Endothelial cell (in vitro differentiated cells): ENCODE measurements around the gene GALNT18. TPM values are rescaled to one million over a fixed set of nuclear protein-coding genes. Genes with fewer than 3 reads are reported as not detected.

Source experiments
- DNase-seq: peaks from one replicate; pipeline ENCODE4 v3.0.0; 2021; ENCODE audit warnings: low spot score
- H3K27ac Mint-ChIP-seq: one replicate; pipeline ENCODE4 v1.8.0; 2021; ENCODE audit warnings: mixed read lengths, inconsistent platforms; ENCODE audit not compliant: unreplicated experiment
- H3K27me3 Mint-ChIP-seq: one replicate; pipeline ENCODE4 v1.8.0; 2021; ENCODE audit warnings: mild to moderate bottlenecking, moderate library complexity, mixed read lengths, inconsistent platforms; ENCODE audit not compliant: unreplicated experiment
- H3K36me3 Mint-ChIP-seq: one replicate; pipeline ENCODE4 v1.8.0; 2021; ENCODE audit warnings: mild to moderate bottlenecking, low read depth, mixed read lengths, inconsistent platforms; ENCODE audit not compliant: unreplicated experiment
- H3K4me1 Mint-ChIP-seq: one replicate; pipeline ENCODE4 v1.8.0; 2021; ENCODE audit warnings: mild to moderate bottlenecking, mixed read lengths, inconsistent platforms; ENCODE audit not compliant: unreplicated experiment
- H3K4me3 Mint-ChIP-seq: one replicate; pipeline ENCODE4 v1.8.0; 2021; ENCODE audit warnings: mild to moderate bottlenecking, mixed read lengths, inconsistent platforms; ENCODE audit not compliant: unreplicated experiment
- H3K9me3 Mint-ChIP-seq: one replicate; pipeline ENCODE4 v1.8.0; 2021; ENCODE audit warnings: mixed read lengths, inconsistent platforms; ENCODE audit not compliant: unreplicated experiment
- total RNA-seq: library from RNA; stranded (reverse); fragmentation: NEBNext Ultra II Directional; extraction: Animal tissue kit (Norgen Biotek cat#: 25700); gene quantifications from one replicate; pipeline ENCODE4 v1.2.1, GENCODE V29; 2021; ENCODE audit not compliant: unreplicated experiment
- TF ChIP-seq, protein P1 (sequence below): fragments of 200-600 bp; sonication (generic); IDR thresholded peaks from one replicate; pipeline ENCODE4 v1.5.0; 2021; ENCODE audit warnings: antibody characterized with exemption; ENCODE audit not compliant: unreplicated experiment

Gene GALNT18
- total RNA-seq, 1 donor from 2014 or later = 87.6 TPM

DNA sequence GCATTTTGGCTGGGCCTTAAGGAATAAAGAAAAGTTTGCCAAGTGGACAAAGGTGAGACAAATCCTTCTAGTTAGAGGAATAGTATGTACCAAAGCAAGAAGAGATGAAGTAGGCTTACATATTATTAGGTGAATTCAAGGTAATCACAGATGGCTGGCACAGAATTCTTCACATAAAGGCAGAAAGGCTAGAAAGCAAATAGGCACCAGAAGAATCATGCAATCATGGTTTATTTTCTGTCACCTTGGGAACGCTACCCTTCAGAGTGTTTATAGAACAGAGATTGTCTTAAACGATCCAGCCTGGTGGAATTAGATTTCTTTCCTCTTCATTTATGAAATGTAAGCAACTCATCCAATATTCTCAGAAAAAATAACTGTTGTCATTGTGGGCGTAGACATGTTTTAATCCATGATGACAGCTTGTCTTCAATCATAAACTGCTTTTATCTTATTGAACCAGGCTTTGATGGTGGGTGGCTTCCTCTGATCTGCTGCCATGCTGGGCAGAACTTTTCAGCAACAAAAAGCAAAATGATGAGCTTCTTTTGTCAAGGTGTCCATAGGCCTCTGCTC, 219.8 kb downstream of the GALNT18 start:
- DNase-seq = no peak
- H3K9me3 Mint-ChIP-seq = no peaks in the 10 kb centered on the region
- TF ChIP-seq, protein P1, sequence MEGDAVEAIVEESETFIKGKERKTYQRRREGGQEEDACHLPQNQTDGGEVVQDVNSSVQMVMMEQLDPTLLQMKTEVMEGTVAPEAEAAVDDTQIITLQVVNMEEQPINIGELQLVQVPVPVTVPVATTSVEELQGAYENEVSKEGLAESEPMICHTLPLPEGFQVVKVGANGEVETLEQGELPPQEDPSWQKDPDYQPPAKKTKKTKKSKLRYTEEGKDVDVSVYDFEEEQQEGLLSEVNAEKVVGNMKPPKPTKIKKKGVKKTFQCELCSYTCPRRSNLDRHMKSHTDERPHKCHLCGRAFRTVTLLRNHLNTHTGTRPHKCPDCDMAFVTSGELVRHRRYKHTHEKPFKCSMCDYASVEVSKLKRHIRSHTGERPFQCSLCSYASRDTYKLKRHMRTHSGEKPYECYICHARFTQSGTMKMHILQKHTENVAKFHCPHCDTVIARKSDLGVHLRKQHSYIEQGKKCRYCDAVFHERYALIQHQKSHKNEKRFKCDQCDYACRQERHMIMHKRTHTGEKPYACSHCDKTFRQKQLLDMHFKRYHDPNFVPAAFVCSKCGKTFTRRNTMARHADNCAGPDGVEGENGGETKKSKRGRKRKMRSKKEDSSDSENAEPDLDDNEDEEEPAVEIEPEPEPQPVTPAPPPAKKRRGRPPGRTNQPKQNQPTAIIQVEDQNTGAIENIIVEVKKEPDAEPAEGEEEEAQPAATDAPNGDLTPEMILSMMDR = no peak
- no peak overlapping the region for H3K27ac Mint-ChIP-seq
- no peaks in the 10 kb centered on the region for H3K4me1 Mint-ChIP-seq
- H3K36me3 Mint-ChIP-seq = peaks cover 21% of the 10 kb centered on the region
- H3K4me3 Mint-ChIP-seq = no peak overlapping the region
- H3K27me3 Mint-ChIP-seq = peaks cover 2% of the 10 kb centered on the region

DNA sequence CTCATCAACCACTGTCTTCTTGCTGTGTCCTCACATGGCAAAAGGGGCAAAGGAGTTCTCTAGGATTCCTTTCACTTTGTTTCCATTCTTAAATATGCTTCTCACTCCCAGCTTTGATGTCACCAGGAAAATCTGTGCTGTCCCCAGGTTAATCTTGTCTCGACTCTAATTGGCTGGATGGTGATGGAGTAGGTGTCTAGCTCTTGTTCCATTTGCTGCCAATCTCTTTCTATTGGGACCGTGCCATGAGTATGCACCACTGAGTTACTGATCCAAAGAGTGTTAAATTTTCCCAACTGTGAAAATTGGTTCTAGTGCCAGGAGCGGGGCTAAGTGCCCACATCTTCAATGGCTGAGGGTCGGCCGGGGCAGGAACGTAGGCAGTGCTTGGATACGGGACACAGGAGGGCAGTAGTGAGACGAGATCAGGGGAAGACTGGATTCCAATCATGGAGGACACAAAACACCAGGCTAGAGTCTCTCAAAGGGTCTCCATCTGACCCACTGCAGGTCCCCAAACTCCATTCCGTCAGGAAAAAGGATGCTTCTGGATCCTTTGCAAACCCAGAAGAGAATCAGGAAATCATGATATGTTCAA, 221.1 kb downstream of the GALNT18 start:
- DNase-seq = peak; percentile 35
- Mint-ChIP-seq H3K27ac (no peak overlapping the region), H3K36me3 (peaks cover 28% of the 10 kb centered on the region), H3K4me3 (no peak overlapping the region), H3K4me1 (peaks cover 6% of the 10 kb centered on the region), H3K9me3 (no peaks in the 10 kb centered on the region), H3K27me3 (peaks cover 2% of the 10 kb centered on the region)
- TF ChIP-seq, protein P1 = peak; percentile 18

DNA sequence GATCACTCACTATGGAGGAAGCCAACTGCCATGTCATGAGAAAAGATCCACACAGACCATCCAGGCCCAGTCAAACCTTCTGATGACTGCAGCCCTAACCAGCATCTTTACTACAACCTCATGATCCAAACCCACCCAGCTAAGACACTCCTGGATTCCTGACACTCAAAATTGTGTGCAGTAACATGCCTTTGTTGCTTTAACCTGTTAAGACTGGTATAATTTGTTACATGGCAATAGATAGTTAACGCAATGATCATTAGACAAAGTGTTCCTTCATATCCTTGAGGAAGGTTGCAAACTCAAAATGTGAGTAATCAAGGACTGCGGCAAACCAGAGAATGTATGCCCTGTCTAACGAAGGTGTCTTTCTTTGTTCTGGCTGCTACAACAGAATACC, 221.7 kb downstream of the GALNT18 start:
- no peak for DNase-seq
- H3K27ac Mint-ChIP-seq = no peak overlapping the region
- H3K4me1 Mint-ChIP-seq = peaks cover 9% of the 10 kb centered on the region
- H3K4me3 Mint-ChIP-seq = no peak overlapping the region
- TF ChIP-seq, protein P1 = no peak
- H3K36me3 Mint-ChIP-seq = peaks cover 28% of the 10 kb centered on the region
- peaks cover 1% of the 10 kb centered on the region for H3K27me3 Mint-ChIP-seq
- H3K9me3 Mint-ChIP-seq = no peaks in the 10 kb centered on the region

DNA sequence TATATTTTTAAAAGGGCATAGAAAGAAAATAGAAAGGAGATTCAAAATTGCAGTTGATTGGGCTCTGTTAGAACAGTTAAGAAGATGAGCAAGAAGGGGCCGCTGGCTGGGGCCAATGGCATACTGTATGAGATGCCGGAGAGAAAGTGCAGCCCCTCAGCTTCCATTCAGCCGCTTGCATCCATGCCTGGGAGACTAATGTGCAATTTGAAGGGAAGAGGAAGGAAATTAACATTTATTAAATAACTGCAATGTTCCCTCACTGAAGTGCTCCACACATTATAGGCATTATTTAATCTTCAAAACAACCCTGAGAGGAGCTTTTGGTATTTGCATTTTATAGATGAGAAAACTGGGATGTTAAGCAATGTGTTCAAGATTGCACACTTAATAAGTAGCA, 224.0 kb downstream of the GALNT18 start:
- Mint-ChIP-seq H3K27me3 (peaks cover 1% of the 10 kb centered on the region), H3K9me3 (no peaks in the 10 kb centered on the region), H3K4me3 (no peak overlapping the region), H3K27ac (no peak overlapping the region), H3K4me1 (peaks cover 9% of the 10 kb centered on the region), H3K36me3 (peaks cover 28% of the 10 kb centered on the region)
- no peak for DNase-seq
- TF ChIP-seq, protein P1 = no peak

DNA sequence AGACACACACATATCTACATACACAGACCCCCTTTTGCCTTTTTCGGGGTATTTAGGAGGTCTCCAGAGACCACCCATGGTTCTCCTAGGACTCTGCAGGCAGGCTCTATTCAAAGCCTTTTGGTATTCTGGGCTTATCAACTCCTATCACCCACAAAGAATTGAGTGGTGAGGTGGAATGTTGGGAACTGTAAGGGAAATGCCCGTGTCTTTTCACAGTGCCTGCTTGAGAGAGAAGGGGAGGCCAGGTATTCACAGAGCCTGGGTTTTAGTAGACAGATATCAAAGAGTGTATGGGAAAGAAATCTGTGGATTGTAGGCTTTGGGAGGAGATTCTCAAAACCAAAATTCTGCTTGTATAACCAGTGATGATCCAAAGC, 224.8 kb downstream of the GALNT18 start:
- peaks cover 9% of the 10 kb centered on the region for H3K4me1 Mint-ChIP-seq
- no peak for DNase-seq
- peaks cover 1% of the 10 kb centered on the region for H3K27me3 Mint-ChIP-seq
- no peak overlapping the region for H3K4me3 Mint-ChIP-seq
- no peak overlapping the region for H3K27ac Mint-ChIP-seq
- peaks cover 22% of the 10 kb centered on the region for H3K36me3 Mint-ChIP-seq
- no peaks in the 10 kb centered on the region for H3K9me3 Mint-ChIP-seq
- TF ChIP-seq, protein P1 = no peak
